DMS 273 treated with DMSO at 0.1 percent for 48 hours (cell line): ENCODE data around the gene FGG.
A peak's percentile ranks its signal among the peaks of the same experiment; 100 is the strongest.

Experiments
- DNase-seq: peaks from one replicate; lab custom pipeline; 2025; lab: John Stamatoyannopoulos, UW

FGG gene

DNA sequence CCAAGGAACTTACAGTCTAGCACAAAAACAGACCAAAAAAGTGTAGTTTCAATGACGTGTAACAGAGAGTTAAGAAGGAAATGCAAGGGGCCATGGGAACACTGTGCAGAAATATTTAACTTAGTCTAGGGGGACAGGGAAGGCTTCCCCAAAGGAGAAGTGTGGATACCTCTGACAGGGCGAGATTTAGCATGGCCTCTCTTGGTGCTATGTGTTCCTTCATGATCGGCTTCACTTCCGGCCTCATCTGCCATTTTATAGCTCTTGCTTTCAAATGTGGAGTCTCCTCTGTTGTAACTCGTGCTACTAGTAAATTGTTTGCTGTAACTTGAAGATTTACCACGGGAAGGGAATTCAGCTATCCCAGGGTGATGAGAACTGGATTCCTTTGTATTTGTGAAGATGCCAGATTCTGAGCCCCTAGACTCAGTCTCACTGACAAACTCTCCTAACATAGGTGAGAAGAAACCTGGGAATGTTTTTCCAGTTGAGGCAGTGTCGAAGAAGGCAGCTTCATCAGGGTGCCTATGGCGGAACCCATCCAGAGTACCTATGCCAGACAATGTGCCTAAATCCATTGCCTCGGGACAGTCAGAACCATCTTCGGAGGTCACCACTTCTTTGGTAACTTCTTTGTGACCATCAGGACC is 27.0 kb downstream of the FGG start:
- no peak for DNase-seq

GRCh38 chr4:154584259-154584658 is 28.2 kb downstream of the FGG start:
- no peak for DNase-seq

DNA sequence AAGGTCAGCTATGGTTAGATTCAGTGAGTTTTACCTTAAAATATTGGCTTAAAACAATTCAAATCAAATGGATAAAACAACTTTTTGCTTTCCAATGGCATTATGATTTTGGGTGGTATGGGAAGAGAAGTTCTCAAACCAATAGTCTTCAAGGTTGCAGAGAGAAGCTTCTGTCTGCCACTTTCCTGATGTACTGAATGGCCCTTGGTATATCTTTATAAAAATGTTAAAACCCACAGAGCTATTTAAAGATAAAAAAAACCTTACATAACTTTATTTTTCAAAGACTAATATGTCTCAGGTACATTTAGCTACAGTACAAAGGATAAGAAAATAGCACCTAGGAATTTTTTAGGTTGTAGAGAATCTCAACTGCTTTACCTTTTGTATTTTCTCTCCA is 28.8 kb downstream of the FGG start:
- no peak for DNase-seq

- no peak for DNase-seq
These were observed 29.2 kb downstream of the FGG start for GRCh38 chr4:154583230-154583629.

GRCh38 chr4:154582723-154583122 is 29.7 kb downstream of the FGG start:
- DNase-seq: no peak

GRCh38 chr4:154579927-154580326 is 32.5 kb downstream of the FGG start:
- DNase-seq: no peak

GRCh38 chr4:154578919-154579318 is 33.5 kb downstream of the FGG start:
- no peak for DNase-seq

DNA sequence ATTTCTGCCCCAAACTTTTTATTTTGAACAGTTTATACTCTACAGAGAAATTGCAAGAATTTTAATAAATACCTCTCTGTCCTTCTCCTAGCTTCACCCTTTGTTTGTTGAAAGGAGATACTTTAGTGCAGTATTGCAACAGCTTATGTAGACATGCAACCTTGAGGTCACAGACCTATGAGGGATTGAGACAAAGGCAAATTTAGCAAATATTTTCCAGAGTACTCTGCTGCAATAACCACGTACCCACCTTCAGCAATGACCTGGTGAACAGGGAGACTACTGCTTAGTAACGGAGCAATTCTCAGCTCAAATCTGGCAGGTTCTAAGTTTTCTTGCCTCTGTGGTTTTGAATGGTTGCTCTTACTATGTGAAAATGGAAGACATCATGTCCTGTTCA is 35.1 kb downstream of the FGG start:
- no peak for DNase-seq

- DNase-seq: no peak
These were observed 38.1 kb downstream of the FGG start for GRCh38 chr4:154574311-154574710.

DNA sequence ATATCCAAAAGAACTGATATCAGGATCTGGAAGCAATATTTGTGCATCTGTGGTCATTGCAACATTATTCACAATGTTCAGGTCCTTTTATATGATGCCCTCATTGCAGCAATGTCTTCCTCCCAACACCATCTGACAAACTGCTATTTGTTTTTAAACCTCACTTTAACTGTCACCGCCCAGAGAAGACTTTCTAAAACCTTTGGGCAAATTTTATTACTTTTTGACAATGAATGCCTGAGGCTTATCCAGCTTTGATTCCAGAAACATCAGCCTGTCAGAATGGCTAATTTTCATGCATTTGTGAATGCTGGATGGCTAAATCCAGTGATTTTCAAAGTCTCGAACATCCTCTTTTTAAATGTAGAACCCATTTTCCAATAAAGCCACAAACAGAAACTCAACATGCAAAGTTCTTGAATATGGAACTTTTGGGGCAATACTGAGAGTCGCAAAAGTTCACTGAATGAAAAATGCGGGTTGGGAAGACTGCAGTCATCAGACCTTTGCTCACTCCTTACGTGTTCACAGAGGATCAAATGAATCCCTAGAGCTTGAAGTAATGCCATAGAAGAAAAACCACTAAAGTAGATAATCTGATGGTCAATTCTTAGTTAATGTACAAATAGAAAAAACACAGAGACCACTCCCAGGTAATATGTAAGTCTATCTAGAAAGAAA is 39.1 kb downstream of the FGG start:
- DNase-seq: no peak

DNA sequence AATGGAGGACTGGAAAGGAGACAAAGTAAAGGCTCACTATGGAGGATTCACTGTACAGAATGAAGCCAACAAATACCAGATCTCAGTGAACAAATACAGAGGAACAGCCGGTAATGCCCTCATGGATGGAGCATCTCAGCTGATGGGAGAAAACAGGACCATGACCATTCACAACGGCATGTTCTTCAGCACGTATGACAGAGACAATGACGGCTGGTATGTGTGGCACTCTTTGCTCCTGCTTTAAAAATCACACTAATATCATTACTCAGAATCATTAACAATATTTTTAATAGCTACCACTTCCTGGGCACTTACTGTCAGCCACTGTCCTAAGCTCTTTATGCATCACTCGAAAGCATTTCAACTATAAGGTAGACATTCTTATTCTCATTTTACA is 42.9 kb downstream of the FGG start:
- no peak for DNase-seq

- no peak for DNase-seq
These were observed 43.4 kb downstream of the FGG start for GRCh38 chr4:154569028-154569427.

GRCh38 chr4:154566639-154567204 is 45.7 kb downstream of the FGG start:
- DNase-seq: no peak

DNA sequence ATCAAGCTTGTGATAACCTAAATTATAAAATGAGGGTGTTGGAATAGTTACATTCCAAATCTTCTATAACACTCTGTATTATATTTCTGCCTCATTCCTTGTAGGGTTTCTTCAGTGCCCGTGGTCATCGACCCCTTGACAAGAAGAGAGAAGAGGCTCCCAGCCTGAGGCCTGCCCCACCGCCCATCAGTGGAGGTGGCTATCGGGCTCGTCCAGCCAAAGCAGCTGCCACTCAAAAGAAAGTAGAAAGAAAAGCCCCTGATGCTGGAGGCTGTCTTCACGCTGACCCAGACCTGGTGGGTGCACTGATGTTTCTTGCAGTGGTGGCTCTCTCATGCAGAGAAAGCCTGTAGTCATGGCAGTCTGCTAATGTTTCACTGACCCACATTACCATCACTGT is 46.8 kb downstream of the FGG start:
- DNase-seq: no peak

GRCh38 chr4:154564311-154564710 is 48.1 kb downstream of the FGG start:
- DNase-seq: no peak

DNA sequence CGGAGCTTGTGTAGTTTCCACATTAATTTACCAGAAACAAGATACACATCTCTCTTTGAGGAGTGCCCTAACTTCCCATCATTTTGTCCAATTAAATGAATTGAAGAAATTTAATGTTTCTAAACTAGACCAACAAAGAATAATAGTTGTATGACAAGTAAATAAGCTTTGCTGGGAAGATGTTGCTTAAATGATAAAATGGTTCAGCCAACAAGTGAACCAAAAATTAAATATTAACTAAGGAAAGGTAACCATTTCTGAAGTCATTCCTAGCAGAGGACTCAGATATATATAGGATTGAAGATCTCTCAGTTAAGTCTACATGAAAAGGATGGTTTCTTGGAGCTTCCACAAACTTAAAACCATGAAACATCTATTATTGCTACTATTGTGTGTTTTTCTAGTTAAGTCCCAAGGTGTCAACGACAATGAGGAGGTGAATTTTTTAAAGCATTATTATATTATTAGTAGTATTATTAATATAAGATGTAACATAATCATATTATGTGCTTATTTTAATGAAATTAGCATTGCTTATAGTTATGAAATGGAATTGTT is 49.7 kb downstream of the FGG start, which contains the start of gene FGB:
Gene FGB (plus strand): TSS at position 315 of the 558 bp plus-strand sequence. CDS start 8 bp downstream, at position 323.
- DNase-seq: no peak

DNA sequence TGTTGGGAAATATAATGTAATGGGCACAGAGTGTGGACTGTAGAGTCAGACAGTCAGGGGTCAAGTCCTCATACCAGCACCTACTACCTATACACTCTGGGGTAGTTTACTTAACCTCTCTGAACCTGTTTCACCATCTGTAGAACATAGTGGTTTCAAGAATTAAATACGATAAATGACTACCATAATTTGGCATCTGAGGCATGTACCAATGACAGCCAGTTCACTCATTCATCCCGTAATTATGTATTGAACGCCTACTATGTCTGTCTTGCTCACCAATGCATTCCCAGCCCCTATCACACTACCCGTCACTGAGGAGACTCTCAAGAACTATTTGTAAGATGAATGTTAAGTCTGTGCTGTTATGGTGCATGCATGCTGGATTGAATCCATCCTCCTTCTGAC is 51.6 kb downstream of the FGG start:
- DNase-seq: no peak

- DNase-seq: no peak
These were observed 52.0 kb downstream of the FGG start for GRCh38 chr4:154560419-154560801.

DNA sequence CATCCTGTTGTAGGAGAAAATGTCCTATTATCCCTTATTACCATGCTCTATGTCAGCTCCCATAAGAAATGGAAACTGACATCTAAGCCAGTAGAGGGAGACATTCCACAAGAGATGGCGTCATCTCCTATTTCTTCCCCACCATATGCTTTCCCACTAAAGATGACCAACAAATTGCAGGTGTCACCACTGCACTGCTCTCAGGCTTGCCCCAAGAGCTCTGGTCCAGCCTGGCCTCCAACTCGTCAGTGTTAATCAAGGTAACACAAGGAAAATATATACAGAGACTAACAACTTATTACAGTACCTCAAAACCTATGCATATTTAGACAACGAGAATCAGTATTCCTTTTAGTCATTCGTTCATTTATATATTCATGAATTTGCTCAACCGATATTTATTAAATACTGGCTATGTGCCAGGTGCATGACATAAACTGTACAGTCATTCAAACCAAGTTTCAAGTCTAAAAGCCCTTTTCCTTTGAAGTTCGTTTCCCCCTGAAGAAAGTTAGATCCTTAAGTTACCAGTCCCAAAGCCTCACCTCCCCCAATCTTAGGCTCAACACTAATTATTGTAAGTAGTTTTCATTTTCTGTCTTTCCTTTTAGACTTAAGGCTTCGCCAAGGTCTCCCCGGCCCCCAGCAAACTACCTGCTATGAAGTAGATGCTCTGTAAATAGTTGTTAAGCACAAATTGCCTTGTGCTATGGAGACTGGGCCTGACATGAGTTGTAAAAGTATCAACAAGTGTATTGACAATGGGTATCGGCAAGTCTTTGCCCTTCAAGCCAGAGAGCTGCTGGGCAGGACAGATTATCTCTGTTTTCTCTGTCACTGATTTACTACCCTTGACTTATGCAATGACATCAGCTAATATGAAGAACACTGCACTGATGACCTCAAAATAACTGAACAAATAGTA is 52.7 kb downstream of the FGG start:
- peak; percentile 0 for DNase-seq

DNA sequence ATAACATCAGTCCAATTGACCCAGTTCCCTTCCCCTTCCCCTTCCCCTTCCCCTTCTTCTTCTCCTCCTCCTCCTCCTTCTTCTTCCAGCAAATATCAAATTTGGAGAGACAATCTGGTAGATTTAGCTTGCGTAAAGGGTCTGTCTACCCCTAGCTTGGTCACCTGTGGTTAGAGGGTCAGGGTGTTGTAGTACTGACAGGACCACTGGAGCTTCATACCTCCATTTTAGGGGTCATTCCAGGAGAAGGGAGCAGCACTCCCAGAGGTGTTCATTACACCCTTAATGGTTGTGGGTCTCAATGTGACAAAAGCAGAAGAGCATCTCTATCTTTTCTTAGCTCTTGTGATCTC is 53.3 kb downstream of the FGG start:
- DNase-seq: no peak
